Ascending aorta (tissue), 2 donors: ENCODE results near the gene NECTIN1. TPM values are rescaled to one million over a fixed set of nuclear protein-coding genes. Genes with fewer than 3 reads are reported as not detected.

Source experiments
- DNase-seq, 2 donors: peaks; one replicate each; pipeline ENCODE4 v3.0.0-alpha.2; 2019; ENCODE audit warnings: low spot score in 2 of 2
- H3K27ac ChIP-seq, 2 donors: fragments of 200-600 bp; sonication (generic); one replicate each; pipeline ENCODE4 v1.5.1; 2016 to 2017; ENCODE audit warnings: mild to moderate bottlenecking in 1 of 2
- H3K27me3 ChIP-seq: fragments of 200-600 bp; sonication (generic); one replicate; pipeline ENCODE4 v1.5.1; 2017
- H3K36me3 ChIP-seq, 2 donors: fragments of 200-600 bp; sonication (generic); one replicate each; pipeline ENCODE4 v1.5.1; 2016
- H3K4me1 ChIP-seq, 2 donors: fragments of 200-600 bp; sonication (generic); one replicate each; pipeline ENCODE4 v1.5.1; 2016 to 2017; ENCODE audit warnings: mild to moderate bottlenecking in 1 of 2
- H3K4me3 ChIP-seq, 2 donors: fragments of 200-600 bp; sonication (generic); one replicate each; pipeline ENCODE4 v1.5.1; 2016 to 2017; ENCODE audit warnings: mild to moderate bottlenecking in 1 of 2
- H3K9me3 ChIP-seq, 2 donors: fragments of 200-600 bp; sonication (generic); one replicate each; pipeline ENCODE4 v1.5.1; 2016
- CTCF ChIP-seq, 3 experiments: fragments of 200-600 bp in 2 of 3; fragments of 450-650 bp in 1 of 3; sonication (generic) in 2 of 3; IDR thresholded peaks; one replicate each; pipeline ENCODE4 v1.5.1; 2016 to 2019; ENCODE audit warnings: antibody characterized with exemption in 3 of 3, mild to moderate bottlenecking in 1 of 3, moderate library complexity in 1 of 3
- intact Hi-C: fragments of 100-400 bp; cut with DNase I; formaldehyde crosslinking; loops from one replicate; pipeline ENCODE4 v1.15.1; 2023
- total RNA-seq: library from RNA; depleted of rRNA; stranded (reverse); fragments of >200 nt; gene quantifications from one replicate; pipeline ENCODE4 v1.1.0, GENCODE V29; 2016

Gene NECTIN1
- total RNA-seq, 1 donor from 2014 or later, result 1.6 TPM

GRCh38 chr11:119691701-119692539 lies 37.1 kb downstream of the NECTIN1 start:
- TF ChIP-seq CTCF (IDR thresholded peaks at IDR 0.05), result no peak
- Histone ChIP-seq H3K27ac (no peak overlapping the region), H3K4me1 (no peaks in the 10 kb centered on the region), H3K36me3 (no peaks in the 10 kb centered on the region), H3K27me3 (no peaks in the 10 kb centered on the region), H3K9me3 (no peaks in the 10 kb centered on the region), H3K4me3 (no peak overlapping the region)
- intact Hi-C loops, result no loop called here
- no peak for DNase-seq

GRCh38 chr11:119691020-119691666 lies 37.9 kb downstream of the NECTIN1 start:
- H3K36me3 ChIP-seq, result no peaks in the 10 kb centered on the region
- no peak overlapping the region for H3K27ac ChIP-seq
- H3K4me3 ChIP-seq, result no peak overlapping the region
- no peaks in the 10 kb centered on the region for H3K9me3 ChIP-seq
- DNase-seq, result no peak
- TF ChIP-seq CTCF (IDR thresholded peaks at IDR 0.05), result no peak
- H3K27me3 ChIP-seq, result no peaks in the 10 kb centered on the region
- no peaks in the 10 kb centered on the region for H3K4me1 ChIP-seq
- intact Hi-C loops, result no loop called here

- no peaks in the 10 kb centered on the region for H3K9me3 ChIP-seq
- H3K27me3 ChIP-seq, result no peaks in the 10 kb centered on the region
- no peak for TF ChIP-seq CTCF (IDR thresholded peaks at IDR 0.05)
- no peaks in the 10 kb centered on the region for H3K4me1 ChIP-seq
- no peak overlapping the region for H3K4me3 ChIP-seq
- intact Hi-C loops, result no loop called here
- DNase-seq, result no peak
- no peak overlapping the region for H3K27ac ChIP-seq
- no peaks in the 10 kb centered on the region for H3K36me3 ChIP-seq
These were observed 39.7 kb downstream of the NECTIN1 start for GRCh38 chr11:119689302-119689701.

- Histone ChIP-seq H3K9me3 (no peaks in the 10 kb centered on the region), H3K36me3 (no peaks in the 10 kb centered on the region), H3K4me3 (no peak overlapping the region), H3K27me3 (no peaks in the 10 kb centered on the region), H3K27ac (no peak overlapping the region), H3K4me1 (no peaks in the 10 kb centered on the region)
- intact Hi-C loops, result no loop called here
- no peak for TF ChIP-seq CTCF (IDR thresholded peaks at IDR 0.05)
- no peak for DNase-seq
These were observed 40.6 kb downstream of the NECTIN1 start for GRCh38 chr11:119688356-119688755.

DNA sequence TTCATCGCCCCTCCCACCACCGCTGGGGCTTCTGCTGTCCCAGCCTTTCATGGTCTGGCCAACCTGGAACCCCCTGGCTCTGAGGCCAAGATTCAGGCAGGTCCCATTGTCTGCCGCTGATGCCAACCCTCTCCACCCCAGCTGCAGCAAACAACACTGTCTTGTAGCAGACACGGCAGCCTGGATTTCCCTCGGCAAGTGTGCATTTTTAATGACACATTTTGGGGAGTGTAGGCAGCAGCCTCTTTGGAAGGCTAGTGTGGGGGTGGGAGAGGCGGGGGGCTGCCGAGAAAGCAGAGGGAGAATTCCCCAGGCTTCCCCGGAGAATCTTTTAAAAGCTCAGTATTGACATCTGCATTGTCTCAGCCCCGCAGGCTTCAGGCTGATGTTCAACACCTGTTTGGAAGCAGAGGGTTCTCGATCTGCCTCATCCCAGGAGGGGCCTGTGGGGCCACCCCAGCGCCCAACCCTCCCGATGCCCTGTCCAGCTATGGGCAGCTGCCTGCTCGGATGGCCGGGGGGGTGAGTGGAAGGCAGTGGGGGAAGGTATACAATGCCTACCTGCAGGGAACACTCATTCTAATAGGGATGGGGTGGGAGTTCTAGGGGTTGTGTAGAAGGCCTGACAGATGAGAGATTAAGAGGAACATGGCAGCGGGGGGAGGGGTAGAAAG lies 41.5 kb downstream of the NECTIN1 start:
- H3K27ac ChIP-seq, result no peak overlapping the region
- H3K36me3 ChIP-seq, result no peaks in the 10 kb centered on the region
- intact Hi-C loops, result no loop called here
- H3K4me1 ChIP-seq, result no peaks in the 10 kb centered on the region
- H3K27me3 ChIP-seq, result no peaks in the 10 kb centered on the region
- H3K9me3 ChIP-seq, result no peaks in the 10 kb centered on the region
- H3K4me3 ChIP-seq, result no peak overlapping the region
- no peak for DNase-seq
- TF ChIP-seq CTCF (IDR thresholded peaks at IDR 0.05), result no peak
